ENCODE results near the gene ARID5B.
"Not testable (repeated sequence)": the region's sequence is repeated elsewhere in the genome, so short reads cannot be mapped to it uniquely, and the experiment has no call there.

The ARID5B gene

DNA sequence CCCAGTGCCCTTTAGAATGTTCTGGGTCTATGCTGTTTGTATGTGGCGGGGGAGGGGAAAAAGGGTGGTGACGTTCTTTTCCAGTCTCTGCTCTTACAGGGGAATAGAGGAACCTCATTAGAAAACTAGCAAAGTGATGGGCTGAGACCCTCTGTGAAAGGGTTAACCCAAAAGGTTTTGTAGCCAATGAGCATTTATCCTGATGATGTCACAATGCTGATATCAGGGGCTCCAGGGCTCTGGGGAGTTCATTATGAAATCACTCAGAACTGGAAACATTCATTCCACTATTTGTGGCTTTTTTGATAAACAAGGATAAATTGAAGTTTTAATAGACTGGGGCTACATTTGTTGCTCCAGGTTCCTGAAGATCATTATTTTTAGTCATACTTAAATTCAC, 71.7 kb downstream of the ARID5B start:
- H3K36me3 ChIP-seq (ENCODE audit: control insufficient read depth, insufficient read depth, low read length), result no peaks in the 10 kb centered on the region
- no peak overlapping the region for H3K4me3 ChIP-seq (ENCODE audit: low read depth, low read length)
- H3K9ac ChIP-seq (ENCODE audit: low read depth, low read length), result no peak overlapping the region
- peaks cover 4% of the 10 kb centered on the region; the same call in 1 of the 2 replicates for H3K4me1 ChIP-seq (ENCODE audit: control insufficient read depth, insufficient read depth, low read length)
- no peak overlapping the region for H3K27ac ChIP-seq (ENCODE audit: low read depth, low read length)
- no peaks in the 10 kb centered on the region for H3K9me3 ChIP-seq (ENCODE audit: control insufficient read depth, insufficient read depth, low read length)
- no peaks in the 10 kb centered on the region for H3K27me3 ChIP-seq (ENCODE audit: control insufficient read depth, insufficient read depth, low read length)

- Histone ChIP-seq H3K36me3 (ENCODE audit: control insufficient read depth, insufficient read depth, low read length) (no peaks in the 10 kb centered on the region), H3K9me3 (ENCODE audit: control insufficient read depth, insufficient read depth, low read length) (no peaks in the 10 kb centered on the region), H3K4me1 (ENCODE audit: control insufficient read depth, insufficient read depth, low read length) (peaks cover 3% of the 10 kb centered on the region; the same call in 1 of the 2 replicates), H3K9ac (ENCODE audit: low read depth, low read length) (no peak overlapping the region), H3K27me3 (ENCODE audit: control insufficient read depth, insufficient read depth, low read length) (no peaks in the 10 kb centered on the region), H3K4me3 (ENCODE audit: low read depth, low read length) (no peak overlapping the region), H3K27ac (ENCODE audit: low read depth, low read length) (no peak overlapping the region)
Observed at GRCh38 chr10:61973906-61974305, 72.4 kb downstream of the ARID5B start.

DNA sequence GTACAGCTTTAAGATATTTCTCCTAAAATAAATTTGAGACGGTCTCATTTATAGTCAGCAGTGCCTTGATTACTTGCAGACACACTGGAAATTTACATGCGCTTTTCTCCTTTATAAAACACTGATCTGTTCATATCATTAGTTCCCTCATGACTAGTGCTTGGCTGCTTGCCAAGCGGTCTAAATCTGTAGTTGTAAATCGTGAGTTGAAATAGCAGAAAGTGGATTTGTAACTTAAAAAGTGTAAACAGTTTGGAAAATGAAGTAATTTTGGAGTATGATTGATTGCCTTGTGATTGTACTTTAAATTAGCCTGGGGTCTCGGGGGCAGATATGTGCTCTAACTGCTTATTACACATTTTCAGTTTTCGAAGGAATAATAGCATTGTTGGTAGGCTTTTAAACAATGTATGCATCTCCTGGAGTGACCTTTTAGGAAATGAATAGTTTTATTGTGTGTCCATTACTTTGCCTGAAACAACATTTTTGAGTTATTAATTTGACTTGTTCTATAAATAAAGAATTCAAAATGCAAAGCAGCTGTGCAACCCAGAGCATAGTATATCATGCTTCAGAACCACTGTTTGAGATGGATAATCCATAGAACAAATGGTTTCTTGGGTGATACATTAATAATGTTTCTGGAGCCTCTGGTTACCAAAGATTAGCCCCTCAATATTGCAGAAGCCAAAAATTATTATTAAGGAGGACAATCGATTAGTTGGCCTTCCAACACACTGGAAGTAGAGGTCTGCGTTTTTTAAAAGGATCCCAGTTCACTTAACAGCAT, 73.3 kb downstream of the ARID5B start:
- Histone ChIP-seq H3K27ac (ENCODE audit: low read depth, low read length) (no peak overlapping the region), H3K9me3 (ENCODE audit: control insufficient read depth, insufficient read depth, low read length) (no peaks in the 10 kb centered on the region), H3K9ac (ENCODE audit: low read depth, low read length) (no peak overlapping the region), H3K36me3 (ENCODE audit: control insufficient read depth, insufficient read depth, low read length) (no peaks in the 10 kb centered on the region), H3K4me3 (ENCODE audit: low read depth, low read length) (no peak overlapping the region), H3K27me3 (ENCODE audit: control insufficient read depth, insufficient read depth, low read length) (no peaks in the 10 kb centered on the region), H3K4me1 (ENCODE audit: control insufficient read depth, insufficient read depth, low read length) (no peaks in the 10 kb centered on the region; the same call in 1 of the 2 replicates)

- no peaks in the 10 kb centered on the region for H3K9me3 ChIP-seq (ENCODE audit: control insufficient read depth, insufficient read depth, low read length)
- H3K27me3 ChIP-seq (ENCODE audit: control insufficient read depth, insufficient read depth, low read length), result no peaks in the 10 kb centered on the region
- no peak overlapping the region for H3K9ac ChIP-seq (ENCODE audit: low read depth, low read length)
- H3K4me1 ChIP-seq (ENCODE audit: control insufficient read depth, insufficient read depth, low read length), result no peaks in the 10 kb centered on the region; the same call in 1 of the 2 replicates
- H3K36me3 ChIP-seq (ENCODE audit: control insufficient read depth, insufficient read depth, low read length), result no peaks in the 10 kb centered on the region
- no peak overlapping the region for H3K27ac ChIP-seq (ENCODE audit: low read depth, low read length)
- H3K4me3 ChIP-seq (ENCODE audit: low read depth, low read length), result no peak overlapping the region
Observed at GRCh38 chr10:61975391-61975932, 74.0 kb downstream of the ARID5B start.

DNA sequence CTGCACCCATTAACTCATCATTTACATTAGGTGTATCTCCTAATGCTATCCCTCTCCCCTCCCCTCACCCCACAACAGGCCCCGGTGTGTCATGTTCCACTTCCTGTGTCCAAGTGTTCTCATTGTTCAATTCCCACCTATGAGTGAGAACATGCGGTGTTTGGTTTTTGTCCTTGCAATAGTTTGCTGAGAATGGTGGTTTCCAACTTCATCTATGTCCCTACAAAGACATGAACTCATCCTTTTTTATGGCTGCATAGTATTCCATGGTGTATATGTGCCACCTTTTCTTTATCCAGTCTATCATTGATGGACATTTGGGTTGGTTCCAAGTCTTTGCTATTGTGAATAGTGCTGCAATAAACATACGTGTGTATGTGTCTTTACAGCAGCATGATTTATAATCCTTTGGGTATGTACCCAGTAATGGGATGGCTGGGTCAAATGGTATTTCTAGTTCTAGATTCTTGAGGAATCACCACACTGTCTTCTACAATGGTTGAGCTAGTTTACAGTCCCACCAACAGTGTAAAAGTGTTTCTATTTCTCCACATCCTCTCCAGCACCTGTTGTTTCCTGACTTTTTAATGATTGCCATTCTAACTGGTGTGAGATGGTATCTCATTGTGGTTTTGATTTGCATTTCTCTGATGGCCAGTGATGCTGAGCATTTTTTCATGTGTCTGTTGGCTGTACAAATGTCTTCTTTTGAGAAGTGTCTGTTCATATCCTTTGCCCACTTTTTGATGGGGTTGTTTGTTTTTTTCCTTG, 75.6 kb downstream of the ARID5B start:
- not testable (repeated sequence) for H3K27me3 ChIP-seq (ENCODE audit: control insufficient read depth, insufficient read depth, low read length); H3K4me1 ChIP-seq (ENCODE audit: control insufficient read depth, insufficient read depth, low read length); H3K9ac ChIP-seq (ENCODE audit: low read depth, low read length); H3K4me3 ChIP-seq (ENCODE audit: low read depth, low read length); H3K9me3 ChIP-seq (ENCODE audit: control insufficient read depth, insufficient read depth, low read length); H3K27ac ChIP-seq (ENCODE audit: low read depth, low read length); H3K36me3 ChIP-seq (ENCODE audit: control insufficient read depth, insufficient read depth, low read length)

DNA sequence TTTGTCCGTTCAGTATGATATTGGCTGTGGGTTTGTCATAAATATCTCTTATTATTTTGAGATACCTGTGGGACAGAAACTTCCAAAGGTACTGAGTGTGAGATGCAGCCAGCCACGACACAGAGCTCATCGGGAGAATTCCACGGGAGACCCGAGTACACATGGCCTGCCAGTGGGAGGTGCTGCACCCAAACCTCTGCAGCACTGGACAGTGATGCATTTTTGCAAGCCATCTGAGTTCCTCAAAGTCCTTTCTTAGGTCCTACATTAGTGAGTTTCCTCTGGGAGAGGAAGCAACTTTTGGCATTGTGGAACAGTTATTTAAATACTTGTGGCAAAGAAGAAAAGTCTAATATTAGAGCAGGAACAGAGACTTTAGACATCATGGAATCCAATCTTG, 77.5 kb downstream of the ARID5B start:
- no peak overlapping the region for H3K4me3 ChIP-seq (ENCODE audit: low read depth, low read length)
- H3K27me3 ChIP-seq (ENCODE audit: control insufficient read depth, insufficient read depth, low read length), result no peaks in the 10 kb centered on the region
- H3K9ac ChIP-seq (ENCODE audit: low read depth, low read length), result no peak overlapping the region
- no peaks in the 10 kb centered on the region; the same call in 1 of the 2 replicates for H3K4me1 ChIP-seq (ENCODE audit: control insufficient read depth, insufficient read depth, low read length)
- H3K36me3 ChIP-seq (ENCODE audit: control insufficient read depth, insufficient read depth, low read length), result no peaks in the 10 kb centered on the region
- no peaks in the 10 kb centered on the region for H3K9me3 ChIP-seq (ENCODE audit: control insufficient read depth, insufficient read depth, low read length)
- no peak overlapping the region for H3K27ac ChIP-seq (ENCODE audit: low read depth, low read length)

DNA sequence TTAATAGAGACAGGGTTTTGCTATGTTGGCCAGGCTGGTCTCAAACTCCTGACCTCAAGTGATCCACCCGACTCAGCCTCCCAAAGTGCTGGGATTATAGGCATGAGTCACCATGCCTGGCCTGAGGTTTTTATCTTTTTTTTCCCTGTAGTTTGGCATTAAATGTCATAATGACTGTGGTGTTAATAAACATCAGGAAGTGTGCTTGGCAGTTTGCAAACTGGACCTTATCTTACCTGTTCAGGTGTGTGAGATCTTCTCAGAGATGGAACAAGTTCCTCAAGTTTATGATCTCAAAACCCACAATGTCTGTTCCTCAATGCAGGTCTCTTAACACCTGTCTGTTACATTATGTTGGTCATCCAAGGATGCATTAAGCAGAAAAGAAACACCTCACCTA, 80.0 kb downstream of the ARID5B start:
- Histone ChIP-seq H3K9ac (ENCODE audit: low read depth, low read length) (no peak overlapping the region), H3K4me1 (ENCODE audit: control insufficient read depth, insufficient read depth, low read length) (peaks cover 15% of the 10 kb centered on the region), H3K27me3 (ENCODE audit: control insufficient read depth, insufficient read depth, low read length) (no peaks in the 10 kb centered on the region), H3K27ac (ENCODE audit: low read depth, low read length) (no peak overlapping the region), H3K36me3 (ENCODE audit: control insufficient read depth, insufficient read depth, low read length) (no peaks in the 10 kb centered on the region), H3K4me3 (ENCODE audit: low read depth, low read length) (no peak overlapping the region), H3K9me3 (ENCODE audit: control insufficient read depth, insufficient read depth, low read length) (no peaks in the 10 kb centered on the region)

DNA sequence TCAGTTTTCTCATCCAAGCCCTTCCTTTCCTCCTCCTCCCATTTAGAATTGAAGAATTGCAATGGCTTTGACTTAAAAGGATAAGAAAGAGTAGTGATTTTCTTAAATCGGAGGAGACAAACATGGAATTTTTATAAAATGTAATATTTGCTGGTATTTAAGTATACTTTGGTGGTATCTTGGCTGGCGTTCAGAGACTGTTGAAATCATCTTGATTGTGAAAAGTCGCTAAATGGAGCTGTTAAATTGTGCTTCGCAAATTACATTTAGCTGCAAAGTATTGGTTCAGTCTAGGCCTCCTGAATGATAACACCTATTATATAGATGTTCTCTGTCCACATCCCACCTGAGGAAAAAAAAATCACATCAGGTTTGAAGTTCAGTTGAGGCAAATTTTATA, 81.8 kb downstream of the ARID5B start:
- Histone ChIP-seq H3K27me3 (ENCODE audit: control insufficient read depth, insufficient read depth, low read length) (no peaks in the 10 kb centered on the region), H3K9ac (ENCODE audit: low read depth, low read length) (no peak overlapping the region), H3K36me3 (ENCODE audit: control insufficient read depth, insufficient read depth, low read length) (no peaks in the 10 kb centered on the region), H3K27ac (ENCODE audit: low read depth, low read length) (no peak overlapping the region), H3K4me1 (ENCODE audit: control insufficient read depth, insufficient read depth, low read length) (peaks cover 33% of the 10 kb centered on the region), H3K9me3 (ENCODE audit: control insufficient read depth, insufficient read depth, low read length) (no peaks in the 10 kb centered on the region), H3K4me3 (ENCODE audit: low read depth, low read length) (no peak overlapping the region)

DNA sequence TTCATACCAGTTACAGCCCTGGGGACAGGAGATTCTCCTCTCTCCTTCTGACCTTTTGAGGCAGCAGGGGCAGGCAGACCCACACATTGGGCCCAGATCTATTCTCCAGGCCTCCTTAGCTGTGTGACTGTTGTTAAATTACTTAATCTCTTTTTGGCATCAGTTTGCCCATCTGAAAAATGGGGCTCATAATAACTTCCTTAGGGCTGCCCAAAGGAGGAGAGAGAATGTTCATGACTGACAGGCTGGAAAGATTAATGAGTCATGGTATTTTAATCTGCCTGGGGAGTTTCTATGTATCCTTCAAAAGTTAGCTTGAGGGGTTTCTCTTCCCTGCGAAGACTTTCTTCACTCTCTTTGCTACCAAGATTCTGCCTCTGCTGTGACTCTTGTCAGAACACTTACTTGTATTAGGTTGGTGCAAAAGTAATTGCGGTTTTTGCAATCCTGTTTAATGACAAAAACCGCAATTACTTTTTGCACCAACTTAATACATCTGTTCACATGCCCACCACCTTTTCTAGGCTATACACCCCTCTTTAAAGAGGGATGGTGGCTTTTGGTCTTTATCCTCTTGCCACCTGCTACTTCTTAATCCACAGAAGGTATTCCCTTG, 83.4 kb downstream of the ARID5B start:
- H3K9ac ChIP-seq (ENCODE audit: low read depth, low read length), result no peak overlapping the region
- no peak overlapping the region for H3K4me3 ChIP-seq (ENCODE audit: low read depth, low read length)
- H3K36me3 ChIP-seq (ENCODE audit: control insufficient read depth, insufficient read depth, low read length), result no peaks in the 10 kb centered on the region
- peaks cover 37% of the 10 kb centered on the region for H3K4me1 ChIP-seq (ENCODE audit: control insufficient read depth, insufficient read depth, low read length)
- no peaks in the 10 kb centered on the region for H3K27me3 ChIP-seq (ENCODE audit: control insufficient read depth, insufficient read depth, low read length)
- H3K9me3 ChIP-seq (ENCODE audit: control insufficient read depth, insufficient read depth, low read length), result no peaks in the 10 kb centered on the region
- H3K27ac ChIP-seq (ENCODE audit: low read depth, low read length), result no peak overlapping the region

DNA sequence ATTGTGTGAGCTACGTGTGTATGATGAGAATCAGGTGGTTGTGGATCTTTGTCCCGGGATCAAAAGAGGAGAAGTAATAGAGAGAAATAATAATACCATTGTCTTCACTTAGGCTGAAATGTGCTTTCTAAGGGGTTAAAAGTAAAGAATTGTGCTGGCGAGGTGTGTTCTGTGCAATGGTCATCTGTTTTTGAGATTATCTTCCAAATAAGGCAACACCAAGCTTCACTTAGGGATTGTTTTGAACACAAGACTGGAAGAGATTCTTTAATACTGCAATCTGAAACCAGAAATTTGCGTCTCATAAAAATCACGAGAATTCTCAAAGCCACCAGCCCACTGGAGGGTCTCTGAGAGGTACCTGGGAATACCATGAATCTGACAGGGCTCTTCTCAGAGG, 84.2 kb downstream of the ARID5B start:
- H3K36me3 ChIP-seq (ENCODE audit: control insufficient read depth, insufficient read depth, low read length), result no peaks in the 10 kb centered on the region
- no peak overlapping the region; the same call in 1 of the 2 replicates for H3K4me3 ChIP-seq (ENCODE audit: low read depth, low read length)
- H3K27ac ChIP-seq (ENCODE audit: low read depth, low read length), result peak overlapping the region; percentile 75
- peaks cover 37% of the 10 kb centered on the region for H3K4me1 ChIP-seq (ENCODE audit: control insufficient read depth, insufficient read depth, low read length)
- H3K9me3 ChIP-seq (ENCODE audit: control insufficient read depth, insufficient read depth, low read length), result no peaks in the 10 kb centered on the region
- H3K9ac ChIP-seq (ENCODE audit: low read depth, low read length), result no peak overlapping the region; the same call in 1 of the 2 replicates
- no peaks in the 10 kb centered on the region for H3K27me3 ChIP-seq (ENCODE audit: control insufficient read depth, insufficient read depth, low read length)
